ENCODE measurements around the gene ATP8A2.

ATP8A2 gene

GRCh38 chr13:25375727-25376358 is 4.1 kb downstream of the ATP8A2 start:
- Mint-ChIP-seq H3K4me1 (peaks cover 12% of the 10 kb centered on the region), H3K9me3 (no peaks in the 10 kb centered on the region), H3K27ac (no peak overlapping the region), H3K36me3 (no peaks in the 10 kb centered on the region), H3K27me3 (peaks cover 39% of the 10 kb centered on the region), H3K4me3 (no peak overlapping the region)

- H3K9me3 Mint-ChIP-seq: no peaks in the 10 kb centered on the region
- peaks cover 5% of the 10 kb centered on the region for H3K4me1 Mint-ChIP-seq
- no peaks in the 10 kb centered on the region for H3K36me3 Mint-ChIP-seq
- H3K27me3 Mint-ChIP-seq: peaks cover 34% of the 10 kb centered on the region
- H3K27ac Mint-ChIP-seq: no peak overlapping the region
- no peak overlapping the region for H3K4me3 Mint-ChIP-seq
These were observed 5.6 kb downstream of the ATP8A2 start for GRCh38 chr13:25377244-25377962.

- peaks cover 29% of the 10 kb centered on the region for H3K27me3 Mint-ChIP-seq
These were observed 6.8 kb downstream of the ATP8A2 start for GRCh38 chr13:25378528-25378927.

GRCh38 chr13:25379011-25379410 is 7.2 kb downstream of the ATP8A2 start:
- Mint-ChIP-seq H3K27ac (no peak overlapping the region), H3K36me3 (no peaks in the 10 kb centered on the region), H3K9me3 (no peaks in the 10 kb centered on the region), H3K4me1 (no peaks in the 10 kb centered on the region), H3K27me3 (peaks cover 30% of the 10 kb centered on the region), H3K4me3 (no peak overlapping the region)

More at GRCh38 chr13:25378528-25378927, 6.8 kb downstream of the ATP8A2 start:
- H3K27ac Mint-ChIP-seq: no peak overlapping the region
- H3K4me3 Mint-ChIP-seq: no peak overlapping the region
- H3K36me3 Mint-ChIP-seq: no peaks in the 10 kb centered on the region
- H3K9me3 Mint-ChIP-seq: no peaks in the 10 kb centered on the region
- H3K4me1 Mint-ChIP-seq: no peaks in the 10 kb centered on the region

DNA sequence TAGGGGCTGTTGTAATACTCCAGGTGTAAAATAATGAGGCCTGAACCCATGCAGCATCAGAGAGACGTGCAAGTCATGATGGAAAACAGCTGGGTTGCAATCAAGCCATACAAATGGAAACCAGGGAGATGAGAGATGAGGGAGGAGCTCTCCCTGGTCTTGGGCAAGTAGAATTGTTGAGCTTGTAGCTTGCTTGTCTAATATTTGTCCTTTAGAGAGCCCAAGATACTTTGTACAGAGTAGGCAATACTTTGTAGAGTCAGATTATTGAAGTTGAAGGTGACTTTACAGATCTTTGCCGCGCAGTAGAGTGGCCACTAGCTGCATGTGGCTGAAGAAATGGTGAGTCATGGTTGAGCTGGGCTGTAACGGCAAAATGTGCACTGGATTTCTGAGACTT is 8.3 kb downstream of the ATP8A2 start:
- no peaks in the 10 kb centered on the region for H3K9me3 Mint-ChIP-seq
- peaks cover 28% of the 10 kb centered on the region for H3K27me3 Mint-ChIP-seq

DNA sequence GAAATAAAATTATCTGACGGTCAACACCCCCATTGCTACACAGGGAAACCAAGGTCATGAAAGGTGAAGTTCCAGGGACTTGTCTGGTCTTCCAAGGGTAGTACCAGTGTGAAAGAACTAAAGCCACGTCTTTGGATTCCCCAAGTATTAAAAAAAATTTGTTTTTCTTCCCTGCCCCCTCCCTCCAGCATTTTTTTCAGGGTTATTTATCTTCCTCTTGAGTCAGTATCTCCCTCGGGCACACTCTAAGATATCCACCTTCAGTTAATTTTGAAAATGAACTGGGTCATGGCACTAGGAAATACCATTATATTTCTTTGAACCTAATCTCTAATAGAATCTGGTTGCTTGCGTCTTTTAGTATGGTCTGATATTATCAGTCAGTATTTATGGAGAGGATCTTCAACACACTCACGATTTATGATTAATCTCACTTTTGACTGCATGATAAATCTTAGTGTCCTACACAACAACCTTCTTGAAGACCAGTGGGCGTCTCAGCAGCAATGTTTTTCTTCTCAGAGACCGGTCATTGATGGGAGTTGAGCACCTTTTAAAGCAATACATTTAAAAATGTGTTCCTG is 9.1 kb downstream of the ATP8A2 start:
- Mint-ChIP-seq H3K27me3 (peaks cover 25% of the 10 kb centered on the region), H3K27ac (no peak overlapping the region)

More for the DNA sequence above, 8.3 kb downstream of the ATP8A2 start:
- Mint-ChIP-seq H3K27ac (no peak overlapping the region), H3K4me3 (no peak overlapping the region), H3K36me3 (no peaks in the 10 kb centered on the region), H3K4me1 (no peaks in the 10 kb centered on the region)

DNA sequence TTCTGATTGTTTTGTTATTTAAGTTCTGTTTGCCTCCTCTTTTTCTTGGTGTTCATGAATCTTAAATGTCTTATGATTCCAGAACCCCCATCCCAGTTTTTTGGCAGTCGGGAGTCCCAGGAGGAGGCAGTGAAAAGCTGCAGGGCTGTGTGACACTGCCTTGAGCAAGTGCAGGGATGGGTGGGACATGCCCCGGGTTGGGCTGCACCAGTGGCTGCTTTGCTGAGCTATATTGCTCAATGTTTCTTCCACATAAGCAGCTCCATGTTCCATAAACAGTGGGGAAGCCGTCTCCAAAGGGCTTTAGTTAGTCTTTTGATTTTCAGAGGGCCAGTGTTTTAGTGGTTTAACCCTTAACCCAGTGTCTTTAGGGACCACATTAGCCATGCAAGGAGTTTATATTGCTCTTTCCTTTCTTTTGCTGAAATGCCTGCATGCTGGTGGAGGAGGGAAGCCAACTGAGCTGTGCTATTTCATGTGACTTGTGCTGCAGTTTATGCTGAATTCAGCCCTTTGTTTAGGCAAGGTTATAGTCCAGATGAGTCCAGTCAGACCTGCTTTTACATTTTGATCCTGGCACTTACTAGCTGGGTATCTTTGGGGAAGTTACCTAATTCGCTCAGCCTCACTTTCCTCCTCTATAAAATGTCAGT is 13.1 kb downstream of the ATP8A2 start:
- H3K4me1 Mint-ChIP-seq: no peaks in the 10 kb centered on the region
- H3K27ac Mint-ChIP-seq: no peak overlapping the region
- H3K36me3 Mint-ChIP-seq: no peaks in the 10 kb centered on the region
- H3K9me3 Mint-ChIP-seq: no peaks in the 10 kb centered on the region
- H3K4me3 Mint-ChIP-seq: no peak overlapping the region
- H3K27me3 Mint-ChIP-seq: peaks cover 26% of the 10 kb centered on the region

More for the DNA sequence above, 9.1 kb downstream of the ATP8A2 start:
- Mint-ChIP-seq H3K4me3 (no peak overlapping the region), H3K9me3 (no peaks in the 10 kb centered on the region), H3K36me3 (no peaks in the 10 kb centered on the region), H3K4me1 (no peaks in the 10 kb centered on the region)

DNA sequence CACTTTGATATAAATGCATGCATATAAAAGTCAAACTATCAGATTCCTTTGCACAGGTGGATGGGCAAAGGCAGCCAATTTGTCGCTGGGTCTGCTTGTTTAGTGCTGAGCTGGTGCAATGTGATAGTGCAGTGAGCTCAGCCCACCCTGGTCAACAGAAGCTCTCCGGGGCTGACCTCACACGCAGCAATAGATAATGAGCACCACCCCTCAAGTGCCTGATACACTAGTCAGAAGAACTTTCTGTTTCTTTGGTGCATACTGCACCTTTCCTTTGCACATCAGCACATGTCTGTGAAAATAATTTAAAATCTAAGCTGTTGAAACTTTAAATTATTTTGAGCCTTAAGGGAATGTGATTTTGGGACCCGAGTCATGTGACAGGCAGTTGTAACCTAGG is 20.2 kb downstream of the ATP8A2 start:
- no peaks in the 10 kb centered on the region for H3K36me3 Mint-ChIP-seq
- H3K4me3 Mint-ChIP-seq: no peak overlapping the region
- H3K4me1 Mint-ChIP-seq: no peaks in the 10 kb centered on the region
- no peaks in the 10 kb centered on the region for H3K9me3 Mint-ChIP-seq
- H3K27me3 Mint-ChIP-seq: peaks cover 15% of the 10 kb centered on the region
- no peak overlapping the region for H3K27ac Mint-ChIP-seq

- Mint-ChIP-seq H3K27me3 (peaks cover 11% of the 10 kb centered on the region), H3K36me3 (no peaks in the 10 kb centered on the region), H3K4me1 (no peaks in the 10 kb centered on the region), H3K27ac (no peak overlapping the region), H3K9me3 (no peaks in the 10 kb centered on the region), H3K4me3 (no peak overlapping the region)
These were observed 22.8 kb downstream of the ATP8A2 start for GRCh38 chr13:25394402-25395060.

- Mint-ChIP-seq H3K27me3 (peaks cover 14% of the 10 kb centered on the region), H3K27ac (no peak overlapping the region), H3K9me3 (no peaks in the 10 kb centered on the region), H3K36me3 (no peaks in the 10 kb centered on the region), H3K4me3 (no peak overlapping the region), H3K4me1 (no peaks in the 10 kb centered on the region)
These were observed 26.0 kb downstream of the ATP8A2 start for GRCh38 chr13:25397763-25398162.

DNA sequence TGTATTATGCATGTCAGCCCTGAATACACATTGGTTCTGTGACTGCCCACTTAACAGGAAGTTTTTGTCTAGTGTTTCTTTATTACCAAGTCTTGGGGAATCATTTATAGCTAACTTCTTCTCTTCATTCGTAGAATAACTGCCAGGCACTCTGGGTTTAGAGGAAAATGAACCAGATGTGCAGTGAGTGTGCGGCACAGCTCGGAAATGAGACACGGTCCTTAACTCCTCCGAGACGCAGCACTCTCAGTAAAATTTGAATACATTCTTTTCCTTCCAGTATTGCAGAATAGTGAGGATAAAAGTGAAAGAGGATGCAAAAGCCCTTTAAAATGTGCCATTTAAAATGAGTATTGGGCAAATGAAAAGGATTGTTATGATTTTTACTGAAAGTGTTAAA is 29.2 kb downstream of the ATP8A2 start:
- no peak overlapping the region for H3K4me3 Mint-ChIP-seq
- no peaks in the 10 kb centered on the region for H3K4me1 Mint-ChIP-seq

GRCh38 chr13:25401958-25402357 is 30.2 kb downstream of the ATP8A2 start:
- no peaks in the 10 kb centered on the region for H3K4me1 Mint-ChIP-seq
- peaks cover 14% of the 10 kb centered on the region for H3K27me3 Mint-ChIP-seq
- H3K9me3 Mint-ChIP-seq: no peaks in the 10 kb centered on the region
- no peaks in the 10 kb centered on the region for H3K36me3 Mint-ChIP-seq
- no peak overlapping the region for H3K27ac Mint-ChIP-seq
- no peak overlapping the region for H3K4me3 Mint-ChIP-seq

More for the DNA sequence above, 29.2 kb downstream of the ATP8A2 start:
- Mint-ChIP-seq H3K36me3 (no peaks in the 10 kb centered on the region), H3K27ac (no peak overlapping the region), H3K9me3 (no peaks in the 10 kb centered on the region), H3K27me3 (peaks cover 13% of the 10 kb centered on the region)

- no peaks in the 10 kb centered on the region for H3K4me1 Mint-ChIP-seq
- H3K27me3 Mint-ChIP-seq: peaks cover 11% of the 10 kb centered on the region
- no peak overlapping the region for H3K4me3 Mint-ChIP-seq
- no peaks in the 10 kb centered on the region for H3K36me3 Mint-ChIP-seq
- no peak overlapping the region for H3K27ac Mint-ChIP-seq
- no peaks in the 10 kb centered on the region for H3K9me3 Mint-ChIP-seq
These were observed 34.6 kb downstream of the ATP8A2 start for GRCh38 chr13:25406377-25406776.

- Mint-ChIP-seq H3K4me3 (no peak overlapping the region), H3K4me1 (no peaks in the 10 kb centered on the region), H3K27ac (no peak overlapping the region), H3K9me3 (no peaks in the 10 kb centered on the region), H3K36me3 (no peaks in the 10 kb centered on the region), H3K27me3 (peaks cover 4% of the 10 kb centered on the region)
These were observed 38.2 kb downstream of the ATP8A2 start for GRCh38 chr13:25409938-25410337.

DNA sequence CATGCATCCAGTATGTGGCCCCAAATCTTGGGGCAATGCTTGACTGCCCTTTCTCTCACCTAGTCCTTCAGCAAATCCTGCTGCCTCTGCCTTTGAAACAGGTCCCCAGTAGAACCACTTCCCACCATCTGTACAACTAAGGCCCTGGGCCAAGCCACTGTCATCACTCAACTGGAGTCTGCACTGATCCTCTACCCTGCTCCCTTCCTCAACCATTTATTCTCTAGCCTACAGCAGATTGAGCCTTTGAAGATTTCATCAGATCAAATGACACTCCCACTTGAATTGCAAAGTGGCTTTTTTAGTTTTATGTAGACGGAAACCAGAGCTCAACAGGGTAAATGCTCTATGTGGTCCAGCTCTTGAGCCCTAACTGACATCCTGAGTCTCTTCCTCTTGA is 43.5 kb downstream of the ATP8A2 start:
- no peaks in the 10 kb centered on the region for H3K4me1 Mint-ChIP-seq
- H3K4me3 Mint-ChIP-seq: no peak overlapping the region
- peaks cover 21% of the 10 kb centered on the region for H3K27me3 Mint-ChIP-seq
- no peak overlapping the region for H3K27ac Mint-ChIP-seq
- H3K9me3 Mint-ChIP-seq: no peaks in the 10 kb centered on the region
- no peaks in the 10 kb centered on the region for H3K36me3 Mint-ChIP-seq
